Measurements from ENCODE around the gene NIF3L1. TPM values are rescaled to one million over a fixed set of nuclear protein-coding genes. Genes with fewer than 3 reads are reported as not detected.

NIF3L1 gene
- total and polyA plus RNA-seq, 9 of the 15 experiments (the other 6 are each of a cell fraction or from before 2014, with no cell fraction given) = 26.7 to 89.5 (median 45.6) TPM

- TF ChIP-seq TEAD1 (CRISPR knock-in tag; IDR thresholded peaks at IDR 0.05) = no peak; a peak in 1 of 4 replicates
- TF ChIP-seq TAF1 (IDR thresholded peaks at IDR 0.05; ENCODE audit: control insufficient read depth, extremely low read depth, insufficient read depth, low read length, severe bottlenecking) = peak; percentile 86
- no peak for TF ChIP-seq ESRRB (CRISPR knock-in tag; IDR thresholded peaks at IDR 0.05; ENCODE audit: borderline replicate concordance)
- TF ChIP-seq, protein P1, sequence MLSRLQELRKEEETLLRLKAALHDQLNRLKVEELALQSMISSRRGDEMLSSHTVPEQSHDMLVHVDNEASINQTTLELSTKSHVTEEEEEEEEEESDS (CRISPR knock-in tag; IDR thresholded peaks at IDR 0.05) = no peak
- no peak for TF ChIP-seq HMGN3 (IDR thresholded peaks at IDR 0.05; ENCODE audit: borderline replicate concordance, extremely low read depth, insufficient read length, low read depth, low read length)
- TF ChIP-seq U2AF2 (optimal IDR thresholded peaks at IDR 0.05; ENCODE audit: low read depth, low read length) = no peak
- no peak for TF ChIP-seq MED1 (CRISPR knock-in tag; IDR thresholded peaks at IDR 0.05; ENCODE audit: borderline replicate concordance)
- peak; percentile 85 for TF ChIP-seq GTF2E2 (tag; IDR thresholded peaks at IDR 0.05)
- peak; percentile 78 for TF ChIP-seq TBP (optimal IDR thresholded peaks at IDR 0.05; ENCODE audit: low read depth, low read length)
- peak in 1 of 2 experiments; percentile 64; a peak in 2 of 4 replicates for TF ChIP-seq SIN3A (IDR thresholded peaks at IDR 0.05; ENCODE audit: borderline replicate concordance in 2 of 2, control insufficient read depth in 1 of 2, low read depth in 2 of 2, low read length in 2 of 2)
- TF ChIP-seq TAF9B (IDR thresholded peaks at IDR 0.05; ENCODE audit: partially characterized antibody) = peak; percentile 82
- TF ChIP-seq, protein P2, sequence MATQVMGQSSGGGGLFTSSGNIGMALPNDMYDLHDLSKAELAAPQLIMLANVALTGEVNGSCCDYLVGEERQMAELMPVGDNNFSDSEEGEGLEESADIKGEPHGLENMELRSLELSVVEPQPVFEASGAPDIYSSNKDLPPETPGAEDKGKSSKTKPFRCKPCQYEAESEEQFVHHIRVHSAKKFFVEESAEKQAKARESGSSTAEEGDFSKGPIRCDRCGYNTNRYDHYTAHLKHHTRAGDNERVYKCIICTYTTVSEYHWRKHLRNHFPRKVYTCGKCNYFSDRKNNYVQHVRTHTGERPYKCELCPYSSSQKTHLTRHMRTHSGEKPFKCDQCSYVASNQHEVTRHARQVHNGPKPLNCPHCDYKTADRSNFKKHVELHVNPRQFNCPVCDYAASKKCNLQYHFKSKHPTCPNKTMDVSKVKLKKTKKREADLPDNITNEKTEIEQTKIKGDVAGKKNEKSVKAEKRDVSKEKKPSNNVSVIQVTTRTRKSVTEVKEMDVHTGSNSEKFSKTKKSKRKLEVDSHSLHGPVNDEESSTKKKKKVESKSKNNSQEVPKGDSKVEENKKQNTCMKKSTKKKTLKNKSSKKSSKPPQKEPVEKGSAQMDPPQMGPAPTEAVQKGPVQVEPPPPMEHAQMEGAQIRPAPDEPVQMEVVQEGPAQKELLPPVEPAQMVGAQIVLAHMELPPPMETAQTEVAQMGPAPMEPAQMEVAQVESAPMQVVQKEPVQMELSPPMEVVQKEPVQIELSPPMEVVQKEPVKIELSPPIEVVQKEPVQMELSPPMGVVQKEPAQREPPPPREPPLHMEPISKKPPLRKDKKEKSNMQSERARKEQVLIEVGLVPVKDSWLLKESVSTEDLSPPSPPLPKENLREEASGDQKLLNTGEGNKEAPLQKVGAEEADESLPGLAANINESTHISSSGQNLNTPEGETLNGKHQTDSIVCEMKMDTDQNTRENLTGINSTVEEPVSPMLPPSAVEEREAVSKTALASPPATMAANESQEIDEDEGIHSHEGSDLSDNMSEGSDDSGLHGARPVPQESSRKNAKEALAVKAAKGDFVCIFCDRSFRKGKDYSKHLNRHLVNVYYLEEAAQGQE (IDR thresholded peaks at IDR 0.05; ENCODE audit: borderline replicate concordance) = peak; percentile 99
- TF ChIP-seq, protein P2 (CRISPR knock-in tag; IDR thresholded peaks at IDR 0.05; ENCODE audit: low read depth) = peak; percentile 87
- TF ChIP-seq ZNF778 (CRISPR knock-in tag; IDR thresholded peaks at IDR 0.05) = no peak
- no peak for TF ChIP-seq FOXJ3 (CRISPR knock-in tag; IDR thresholded peaks at IDR 0.05)
- peak; percentile 66 for TF ChIP-seq XRCC5 (IDR thresholded peaks at IDR 0.05; ENCODE audit: low read depth, low read length)
- TF ChIP-seq, protein P3, sequence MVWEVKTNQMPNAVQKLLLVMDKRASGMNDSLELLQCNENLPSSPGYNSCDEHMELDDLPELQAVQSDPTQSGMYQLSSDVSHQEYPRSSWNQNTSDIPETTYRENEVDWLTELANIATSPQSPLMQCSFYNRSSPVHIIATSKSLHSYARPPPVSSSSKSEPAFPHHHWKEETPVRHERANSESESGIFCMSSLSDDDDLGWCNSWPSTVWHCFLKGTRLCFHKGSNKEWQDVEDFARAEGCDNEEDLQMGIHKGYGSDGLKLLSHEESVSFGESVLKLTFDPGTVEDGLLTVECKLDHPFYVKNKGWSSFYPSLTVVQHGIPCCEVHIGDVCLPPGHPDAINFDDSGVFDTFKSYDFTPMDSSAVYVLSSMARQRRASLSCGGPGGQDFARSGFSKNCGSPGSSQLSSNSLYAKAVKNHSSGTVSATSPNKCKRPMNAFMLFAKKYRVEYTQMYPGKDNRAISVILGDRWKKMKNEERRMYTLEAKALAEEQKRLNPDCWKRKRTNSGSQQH (CRISPR knock-in tag; IDR thresholded peaks at IDR 0.05) = no peak
Measured at GRCh38 chr2:200888704-200889625, at the start of gene NIF3L1, which contains the start of gene PPIL3 (continued).

All from K562 (cell line).